Non-pigmented ciliary epithelial cell (primary cell): Measurements from ENCODE around the gene YWHAG.
"Not testable (repeated sequence)": the region's sequence is repeated elsewhere in the genome, so short reads cannot be mapped to it uniquely, and the experiment has no call there.

Experiments used
- DNase-seq: peaks from one replicate; pipeline ENCODE4 v3.0.0-alpha.2; 2010; ENCODE audit warnings: low read depth

YWHAG gene

DNA sequence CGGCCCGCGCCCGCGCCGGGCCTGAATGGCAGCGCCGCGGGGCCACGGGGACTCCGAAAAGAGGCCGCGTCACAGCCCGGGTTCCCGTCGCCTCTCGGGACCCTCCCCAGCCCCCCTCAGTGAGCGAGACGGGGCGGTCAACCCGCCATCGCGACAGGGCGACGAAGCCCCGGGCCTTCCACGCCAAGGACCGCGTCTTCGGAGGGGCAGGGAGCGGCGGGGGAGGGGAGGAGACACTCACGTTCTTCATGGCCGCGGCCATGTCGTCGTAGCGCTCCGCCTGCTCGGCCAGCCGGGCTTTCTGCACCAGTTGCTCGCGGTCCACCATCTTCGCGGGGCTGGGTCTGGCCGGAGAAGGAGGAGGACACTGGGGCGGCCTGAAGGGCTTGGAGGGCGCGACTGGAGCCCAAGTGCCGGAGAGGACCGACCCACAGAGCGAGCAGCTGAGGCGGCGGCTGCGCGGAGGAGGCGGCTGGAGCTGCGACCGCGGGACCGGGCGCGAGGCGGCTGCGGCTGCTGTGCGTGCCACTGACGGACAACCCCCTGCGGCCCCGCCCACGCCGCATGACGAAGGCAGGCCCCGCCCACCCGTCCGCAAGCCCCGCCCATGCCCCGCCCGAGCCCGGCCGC, at the start of gene YWHAG:
Gene YWHAG, minus strand, starts transcription at position 511 of the 630 bp plus-strand sequence. Its CDS starts 183 bp downstream, at position 328.
- DNase-seq: no peak

DNA sequence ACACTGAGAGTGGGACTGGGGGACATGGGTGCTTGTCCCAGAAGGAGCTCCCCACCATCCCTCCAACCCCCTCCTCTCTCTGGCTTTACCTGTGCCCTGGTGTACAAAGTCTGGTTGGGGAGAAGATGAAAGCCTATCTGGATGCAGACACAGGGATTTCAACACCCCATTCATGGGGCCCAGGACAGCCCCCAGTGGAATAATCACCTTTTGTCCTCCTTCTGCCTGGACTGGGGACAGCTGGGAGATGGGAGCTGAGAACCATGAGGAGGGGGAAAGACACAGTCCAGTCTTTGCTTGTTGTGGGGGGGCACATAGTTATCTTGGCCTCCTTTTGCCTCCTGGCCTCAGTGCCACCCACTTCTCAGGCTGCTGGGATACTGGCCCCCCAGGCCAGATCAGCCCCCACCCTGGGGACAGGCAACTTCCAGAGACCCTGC, 49.4 kb upstream of the YWHAG start:
- DNase-seq: no peak

DNA sequence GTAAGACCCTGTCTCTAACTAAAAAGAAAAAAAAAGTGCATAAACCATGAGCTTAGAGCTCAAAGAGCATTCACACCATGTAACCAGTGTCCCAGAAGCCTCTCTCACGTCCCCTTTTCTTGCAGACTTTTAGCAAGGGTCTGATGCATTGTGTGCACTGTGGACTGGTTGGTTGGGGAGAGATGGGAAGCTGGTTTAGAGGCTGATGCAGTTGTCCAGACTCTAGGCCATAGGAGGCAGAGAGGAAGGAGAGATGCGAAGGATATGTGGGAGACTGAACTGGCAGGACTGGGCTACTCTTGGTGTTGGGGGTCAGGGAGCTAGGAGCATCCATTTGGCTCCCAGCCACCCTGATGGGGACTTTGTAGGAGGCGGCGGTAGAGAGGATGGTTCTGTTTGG, 48.9 kb upstream of the YWHAG start:
- DNase-seq: no peak

- no peak for DNase-seq
Observed at GRCh38 chr7:76405738-76406137, 46.9 kb upstream of the YWHAG start.

- no peak for DNase-seq
Observed at GRCh38 chr7:76403780-76404494, 45.1 kb upstream of the YWHAG start.

GRCh38 chr7:76403097-76403496, 44.3 kb upstream of the YWHAG start:
- not testable (repeated sequence) for DNase-seq

GRCh38 chr7:76400248-76400647, 41.5 kb upstream of the YWHAG start:
- no peak for DNase-seq

- DNase-seq: no peak
Observed at GRCh38 chr7:76397409-76398183, 38.8 kb upstream of the YWHAG start.

GRCh38 chr7:76396864-76397263, 38.1 kb upstream of the YWHAG start:
- DNase-seq: no peak

GRCh38 chr7:76395965-76396726, 37.4 kb upstream of the YWHAG start:
- no peak for DNase-seq

GRCh38 chr7:76395605-76395964, 36.8 kb upstream of the YWHAG start:
- DNase-seq: not testable (repeated sequence)

- DNase-seq: no peak
Observed at GRCh38 chr7:76394957-76395356, 36.2 kb upstream of the YWHAG start.

GRCh38 chr7:76393116-76394031, 34.6 kb upstream of the YWHAG start:
- no peak for DNase-seq

- no peak for DNase-seq
Observed at GRCh38 chr7:76392531-76393115, 33.8 kb upstream of the YWHAG start.

DNA sequence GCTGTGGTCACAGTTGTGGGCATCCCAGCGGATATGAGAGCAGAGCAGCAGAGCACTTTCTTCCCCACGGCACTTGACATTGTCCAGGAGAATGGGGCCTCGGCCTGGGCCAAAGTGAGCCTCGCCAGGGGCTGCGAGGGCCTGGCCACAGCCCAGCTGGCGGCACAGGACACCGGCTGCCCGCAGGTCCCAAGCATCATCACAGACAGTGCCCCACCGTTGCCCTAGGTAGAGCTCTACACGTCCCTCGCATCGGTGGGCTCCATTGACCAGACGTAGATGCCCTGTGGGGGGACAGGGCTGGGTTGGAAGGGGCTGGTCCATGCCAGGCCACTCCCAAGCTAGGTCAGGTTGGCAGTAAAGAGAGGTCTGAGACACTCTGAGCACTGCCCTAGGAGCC, 31.3 kb upstream of the YWHAG start:
- no peak for DNase-seq

- DNase-seq: not testable (repeated sequence)
Observed at GRCh38 chr7:76387789-76388188, 29.0 kb upstream of the YWHAG start.

DNA sequence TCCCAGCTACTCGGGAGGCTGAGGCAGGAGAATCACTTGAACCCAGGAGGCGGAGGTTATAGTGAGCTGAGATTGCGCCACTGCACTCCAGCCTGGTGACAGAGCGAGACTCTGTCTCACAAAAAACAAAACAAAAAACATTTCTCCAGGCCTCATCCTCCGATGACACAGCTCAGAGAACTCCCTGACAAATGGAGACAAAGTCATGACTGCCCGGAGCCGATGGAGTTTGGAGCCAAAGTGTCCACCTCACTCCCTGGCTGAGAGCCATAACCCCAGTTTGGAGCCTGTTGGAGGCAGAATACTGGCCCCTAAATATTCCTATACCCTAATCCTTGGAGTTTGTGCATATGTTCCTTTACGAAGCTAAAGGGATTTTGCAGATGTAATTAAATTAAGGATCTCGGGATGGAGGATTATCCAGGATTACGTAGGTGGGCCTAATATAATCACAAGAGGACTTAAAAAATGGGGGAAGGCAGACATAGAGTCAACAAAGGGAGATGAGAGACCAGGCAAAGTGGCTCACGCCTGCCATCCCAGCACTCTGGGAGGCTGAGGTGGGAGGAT, 28.0 kb upstream of the YWHAG start:
- no peak for DNase-seq

DNA sequence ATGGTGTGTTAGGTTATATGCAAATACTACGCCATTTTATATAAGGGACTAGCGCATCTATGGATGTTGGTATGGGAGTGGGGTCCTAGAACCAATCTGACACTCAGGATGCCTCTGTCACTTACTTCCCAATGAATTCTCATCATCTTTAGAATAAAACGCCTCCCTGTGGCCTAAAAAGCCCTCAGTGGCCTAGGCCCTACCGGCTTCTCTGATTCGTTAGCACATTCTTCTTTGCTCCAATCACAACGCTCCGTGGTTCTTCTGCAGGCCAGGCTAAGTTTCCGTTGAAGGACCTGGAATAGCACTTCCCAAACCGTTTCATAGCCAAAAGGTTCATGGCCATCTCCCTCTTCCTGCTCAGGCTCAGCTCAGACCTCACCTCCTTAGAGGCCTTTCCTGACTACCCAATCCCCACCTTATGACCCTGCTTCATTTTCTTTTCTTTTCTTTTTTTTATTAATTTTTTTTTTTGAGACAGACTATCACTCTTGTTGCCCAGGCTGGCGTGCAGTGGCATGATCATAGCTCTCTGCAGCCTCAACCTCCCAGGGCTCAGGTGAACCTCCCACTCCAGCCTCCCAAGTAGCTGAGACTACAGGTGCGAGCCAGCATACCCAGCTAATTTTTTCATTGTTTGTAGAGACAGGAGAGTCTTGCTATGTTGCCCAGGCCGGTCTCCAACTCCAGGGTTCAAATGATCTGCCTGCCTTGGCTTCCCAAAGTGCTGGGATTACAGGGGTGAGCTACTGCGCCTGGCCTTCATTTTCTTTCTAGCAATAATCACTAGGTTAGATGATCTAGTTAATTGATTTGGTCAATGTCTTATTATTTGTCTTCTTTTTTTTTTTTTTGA, 24.5 kb upstream of the YWHAG start:
- no peak for DNase-seq

- no peak for DNase-seq
Observed at GRCh38 chr7:76381814-76382213, 23.0 kb upstream of the YWHAG start.

GRCh38 chr7:76380623-76380966, 21.8 kb upstream of the YWHAG start:
- no peak for DNase-seq
